Fibroblast of peridontal ligament (primary cell): ENCODE results near the gene ZCCHC7.
A peak's percentile ranks its signal among the peaks of the same experiment; 100 is the strongest.

Experiments used
- DNase-seq: peaks from one replicate; pipeline ENCODE4 v3.0.0-alpha.2; 2010; ENCODE audit errors: extremely low read depth

ZCCHC7 gene

DNA sequence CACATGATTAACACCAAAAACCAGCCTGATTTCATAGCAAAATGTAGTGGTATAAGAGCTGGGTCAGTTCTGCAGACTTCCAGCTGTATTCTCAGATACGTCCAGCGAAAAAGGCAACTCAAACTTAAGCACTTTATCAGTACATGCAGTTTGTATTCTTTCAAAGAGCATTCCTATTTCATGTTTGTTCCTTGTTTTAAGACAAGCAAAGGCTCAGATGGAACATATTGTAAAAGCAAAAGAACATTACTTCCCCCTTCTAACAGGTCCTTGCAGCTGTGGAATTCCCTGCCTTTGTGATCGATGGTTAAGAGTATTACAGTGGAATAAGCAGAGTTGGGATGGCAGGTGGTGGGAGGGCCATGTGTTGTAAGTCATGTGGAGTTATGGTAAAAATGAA, 215.8 kb downstream of the ZCCHC7 start:
- DNase-seq = no peak

DNA sequence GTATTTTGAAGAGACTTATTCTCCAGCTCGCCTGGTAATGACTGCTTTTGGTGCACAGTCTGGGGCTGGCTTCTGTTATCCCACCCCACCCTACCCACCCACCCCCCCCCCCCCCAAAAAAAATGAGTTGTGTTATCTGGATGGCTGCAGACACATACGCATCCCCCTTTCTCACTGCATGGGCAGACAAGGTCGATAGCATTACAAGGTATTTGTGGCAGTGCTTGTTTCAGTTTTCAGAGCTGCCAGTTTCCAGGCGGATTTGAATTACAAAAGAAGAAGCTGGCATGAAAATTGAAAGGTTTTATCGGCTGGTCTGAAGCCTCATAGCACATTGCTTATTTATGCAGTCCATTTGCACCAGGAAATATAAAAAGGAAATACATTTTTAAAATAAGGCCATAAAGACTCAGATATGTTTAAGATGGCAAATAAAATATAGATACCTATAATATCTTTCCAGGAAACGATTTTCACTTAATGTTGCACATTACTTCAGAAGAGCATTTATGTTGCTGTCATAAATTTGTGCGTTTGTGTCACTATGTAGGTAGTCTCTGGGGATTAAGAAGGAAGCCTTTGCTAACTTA, 217.0 kb downstream of the ZCCHC7 start:
- DNase-seq = no peak

DNA sequence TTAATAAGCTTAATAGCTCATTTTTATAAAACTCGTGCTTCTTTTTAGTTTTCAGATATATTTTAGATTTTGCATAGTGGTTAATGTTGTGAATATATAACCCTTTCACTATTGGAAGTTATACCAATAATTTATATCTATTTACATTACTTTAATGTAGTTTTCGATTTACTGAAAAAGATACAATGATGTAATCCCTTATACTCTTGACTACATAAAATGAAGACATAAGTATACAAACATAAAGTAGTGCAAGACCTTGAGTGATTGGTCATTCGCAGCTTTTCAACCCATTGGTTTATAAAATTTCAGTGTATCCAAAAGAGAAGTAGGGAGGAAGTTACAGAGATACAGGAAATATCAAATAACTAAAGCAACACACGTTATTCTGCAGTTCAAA, 217.8 kb downstream of the ZCCHC7 start:
- DNase-seq = no peak

GRCh38 chr9:37339923-37340322, 219.5 kb downstream of the ZCCHC7 start:
- DNase-seq = no peak

DNA sequence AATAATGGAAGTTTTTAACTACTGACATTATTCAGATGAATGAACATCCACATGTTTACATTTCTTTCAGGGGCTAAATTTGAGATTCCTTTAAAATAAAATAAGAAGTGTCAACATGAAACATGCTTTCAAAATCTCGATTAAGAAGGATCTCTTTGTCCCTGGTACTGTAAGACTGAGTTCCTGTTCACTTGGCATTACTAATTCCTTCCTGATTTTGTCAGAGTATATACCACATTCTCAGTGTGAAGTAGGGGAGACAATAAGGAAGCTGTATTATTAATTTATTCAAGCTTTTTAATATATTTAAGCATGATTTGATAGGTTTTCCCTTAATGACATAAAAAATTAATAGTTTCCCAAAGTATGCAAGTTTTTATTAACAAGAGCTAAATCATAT, 220.6 kb downstream of the ZCCHC7 start:
- no peak for DNase-seq

DNA sequence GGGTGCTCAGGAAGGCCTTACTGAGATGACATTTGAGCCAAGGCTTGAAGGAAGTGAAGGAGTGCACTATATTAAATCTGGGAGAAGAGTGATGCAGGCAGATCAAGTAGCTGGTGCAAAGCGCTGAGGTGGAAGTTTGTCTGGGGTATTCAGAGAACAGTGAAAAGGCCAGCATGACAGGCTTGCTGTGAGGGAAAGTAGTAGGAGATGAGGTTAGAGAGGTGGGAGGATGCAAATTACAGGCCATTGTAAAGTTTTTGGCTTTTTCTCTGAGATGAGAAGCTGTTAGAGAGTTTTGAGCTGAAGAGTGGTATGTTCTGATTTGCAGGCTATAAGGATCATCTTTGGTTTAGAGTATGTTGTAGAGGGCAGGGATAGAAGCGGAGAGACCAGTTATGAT, 221.3 kb downstream of the ZCCHC7 start:
- DNase-seq = no peak

DNA sequence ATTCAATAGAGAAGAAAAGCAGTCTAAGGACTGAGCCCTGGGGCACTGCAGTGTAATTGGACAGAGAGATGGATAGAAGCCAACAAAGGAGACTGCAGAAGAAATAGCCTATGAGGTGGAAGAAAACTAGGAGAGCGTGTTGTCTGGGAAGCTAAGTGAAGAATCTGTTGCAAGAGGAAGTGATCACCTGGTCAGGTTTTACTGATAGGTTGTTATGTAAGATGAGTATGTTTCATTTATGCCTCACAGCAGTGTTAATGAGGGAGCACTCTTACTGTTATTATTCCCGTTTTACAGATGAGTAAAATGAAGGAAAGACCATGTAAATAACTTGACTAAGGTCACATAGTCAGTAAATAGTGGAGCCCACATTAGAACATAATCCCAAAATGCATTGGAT, 222.1 kb downstream of the ZCCHC7 start:
- DNase-seq = no peak

DNA sequence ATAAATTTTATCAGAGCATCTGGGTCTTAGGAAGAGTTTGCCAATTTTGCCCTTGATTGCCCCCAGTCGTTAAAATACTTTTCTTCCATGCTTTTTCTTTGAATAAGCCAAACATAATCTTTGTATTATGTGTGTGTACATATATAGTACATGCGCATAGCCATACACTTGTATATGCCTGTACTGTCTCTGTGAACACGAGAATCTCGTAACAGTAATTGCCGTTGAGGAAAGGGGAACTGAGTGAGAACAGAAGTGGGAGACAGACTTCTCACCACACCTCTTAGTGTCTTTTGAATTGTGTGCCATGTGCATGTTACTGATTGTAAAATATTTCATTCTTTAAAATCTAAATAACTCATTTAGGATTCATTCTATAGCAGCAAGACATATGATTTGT, 222.5 kb downstream of the ZCCHC7 start:
- no peak for DNase-seq

GRCh38 chr9:37343724-37344123, 223.3 kb downstream of the ZCCHC7 start:
- no peak for DNase-seq

DNA sequence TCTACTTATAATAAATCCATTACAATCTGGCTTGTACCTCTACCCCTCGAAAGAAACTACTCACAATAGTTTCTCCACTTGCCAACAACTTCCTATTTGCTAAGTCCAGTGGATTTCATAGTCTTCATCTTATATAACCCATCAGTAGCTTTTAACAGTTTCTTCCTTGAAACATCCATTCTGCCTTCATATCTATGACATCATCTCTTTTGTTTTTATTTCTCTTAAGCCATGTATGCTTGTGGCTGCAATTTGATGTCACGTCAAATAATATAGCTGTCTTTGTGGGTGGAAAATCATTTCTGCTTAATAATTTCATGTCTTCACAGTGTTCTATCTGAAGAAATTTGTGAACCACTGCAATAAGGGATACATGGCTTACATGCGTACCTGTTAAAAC, 224.7 kb downstream of the ZCCHC7 start:
- no peak for DNase-seq

DNA sequence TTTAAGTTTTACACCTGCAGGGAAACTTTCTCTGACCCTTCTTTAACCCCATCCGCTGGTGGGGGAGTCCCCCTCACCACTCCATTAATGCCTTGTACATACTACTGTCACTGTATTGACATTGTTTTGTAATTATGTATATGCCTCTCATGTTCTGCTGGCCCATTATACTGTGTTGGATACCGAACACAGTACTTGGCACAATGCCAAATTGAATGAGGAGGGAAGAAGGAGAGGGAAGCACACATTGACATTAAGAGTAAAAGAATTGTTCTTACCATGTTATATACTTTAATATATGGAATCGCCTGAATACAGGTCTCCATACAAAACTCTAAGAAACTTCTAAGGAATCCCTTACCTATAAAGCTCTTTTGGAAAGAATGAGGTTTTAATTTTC, 228.5 kb downstream of the ZCCHC7 start:
- no peak for DNase-seq

- peak; percentile 24 for DNase-seq
Measured at GRCh38 chr9:37350486-37351190, 230.3 kb downstream of the ZCCHC7 start.

GRCh38 chr9:37353791-37354190, 233.4 kb downstream of the ZCCHC7 start:
- DNase-seq = peak; percentile 58

GRCh38 chr9:37362430-37362829, 242.1 kb downstream of the ZCCHC7 start:
- no peak for DNase-seq

DNA sequence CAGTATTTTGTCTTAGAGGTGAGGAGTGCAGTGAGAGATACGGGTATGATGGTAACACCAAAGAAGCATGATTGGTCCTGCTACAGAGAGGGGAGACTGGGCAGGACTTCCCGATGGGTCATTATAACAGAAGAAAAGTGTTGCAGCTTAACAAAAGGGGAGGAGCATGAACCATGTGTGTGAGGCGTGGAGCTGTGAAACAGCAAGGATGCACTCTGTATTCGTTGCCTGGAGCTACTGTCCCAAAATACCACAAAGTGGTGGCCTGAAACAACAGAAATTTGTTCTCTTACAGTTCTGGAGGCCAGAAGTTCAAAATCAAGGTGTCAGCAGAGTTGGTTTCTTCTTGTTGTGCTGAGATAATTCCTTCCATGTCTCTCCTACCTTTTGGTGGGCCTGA, 242.8 kb downstream of the ZCCHC7 start:
- no peak for DNase-seq

GRCh38 chr9:37364136-37364535, 243.8 kb downstream of the ZCCHC7 start:
- DNase-seq = no peak

GRCh38 chr9:37364751-37365360, 244.5 kb downstream of the ZCCHC7 start:
- no peak for DNase-seq

- DNase-seq = no peak
Measured at GRCh38 chr9:37369671-37370070, 249.3 kb downstream of the ZCCHC7 start.

- no peak for DNase-seq
Measured at GRCh38 chr9:37370282-37370681, 249.9 kb downstream of the ZCCHC7 start.

GRCh38 chr9:37370968-37371563, 250.7 kb downstream of the ZCCHC7 start:
- no peak for DNase-seq

- DNase-seq = no peak
Measured at GRCh38 chr9:37371565-37372464, 251.4 kb downstream of the ZCCHC7 start.

DNA sequence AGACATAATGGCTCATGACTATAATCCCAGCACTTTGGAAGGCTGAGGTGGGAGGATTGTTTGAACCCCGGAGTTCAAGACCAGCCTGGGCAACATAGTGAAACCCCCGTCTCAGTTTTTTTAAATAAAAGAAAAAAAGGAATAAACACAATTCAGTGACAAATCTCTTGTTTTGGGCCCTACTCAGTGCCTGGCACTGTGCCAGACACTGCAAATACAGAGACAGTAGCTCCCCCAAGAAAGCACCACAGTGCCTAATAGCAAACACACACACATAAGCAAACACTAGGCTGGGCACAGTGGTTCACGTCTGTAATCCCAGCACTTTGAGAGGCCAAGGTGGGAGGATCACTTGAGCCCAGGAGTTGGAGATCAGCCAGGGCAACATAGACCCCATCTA, 252.5 kb downstream of the ZCCHC7 start:
- no peak for DNase-seq
